Effector memory CD8-positive, alpha-beta T cell (primary cell): Measurements from ENCODE around the gene ZNF660.
"Not testable (repeated sequence)": the region's sequence is repeated elsewhere in the genome, so short reads cannot be mapped to it uniquely, and the experiment has no call there.

Experiments
- ATAC-seq: fragments of 150-1000 bp; cut with Tn5 transposase; replicated peaks from 2 replicates; pipeline ENCODE4 v1.10.0; 2021; ENCODE audit warnings: mild to moderate bottlenecking, moderate library complexity
- DNase-seq, 3 experiments: peaks; one replicate each; pipeline ENCODE4 v3.0.0; 2021
- H3K27ac Mint-ChIP-seq, 2 donors: one replicate each; pipeline ENCODE4 v1.8.0; 2022; ENCODE audit warnings: mild to moderate bottlenecking in 2 of 2, mixed read lengths in 2 of 2, moderate library complexity in 2 of 2
- H3K27me3 Mint-ChIP-seq, 2 donors: one replicate each; pipeline ENCODE4 v1.8.0; 2022; ENCODE audit warnings: mixed read lengths in 2 of 2
- H3K36me3 Mint-ChIP-seq: one replicate; pipeline ENCODE4 v1.8.0; 2022; ENCODE audit warnings: mild to moderate bottlenecking, moderate library complexity, mixed read lengths; ENCODE audit not compliant: insufficient read depth
- H3K4me1 Mint-ChIP-seq, 2 donors: one replicate each; pipeline ENCODE4 v1.8.0; 2022; ENCODE audit warnings: low read depth in 2 of 2, mixed read lengths in 2 of 2
- H3K4me3 Mint-ChIP-seq, 2 donors: one replicate each; pipeline ENCODE4 v1.8.0; 2022; ENCODE audit warnings: mild to moderate bottlenecking in 2 of 2, mixed read lengths in 2 of 2, moderate library complexity in 2 of 2
- H3K9me3 Mint-ChIP-seq, 2 donors: one replicate each; pipeline ENCODE4 v1.8.0; 2022; ENCODE audit warnings: mixed read lengths in 2 of 2

Gene ZNF660

GRCh38 chr3:44578924-44579515 lies 5.7 kb upstream of the ZNF660 start:
- H3K4me3 Mint-ChIP-seq, DNase-seq, ATAC-seq, H3K4me1 Mint-ChIP-seq, H3K27ac Mint-ChIP-seq, H3K36me3 Mint-ChIP-seq: not testable (repeated sequence)
- Mint-ChIP-seq H3K27me3 (peaks cover 7 to 10% of the 10 kb centered on the region in 2 donors), H3K9me3 (peaks cover 3 to 14% of the 10 kb centered on the region in 2 donors)

GRCh38 chr3:44579749-44580148 lies 5.0 kb upstream of the ZNF660 start:
- DNase-seq, H3K36me3 Mint-ChIP-seq, H3K4me3 Mint-ChIP-seq, ATAC-seq, H3K27ac Mint-ChIP-seq, H3K4me1 Mint-ChIP-seq: not testable (repeated sequence)
- Mint-ChIP-seq H3K27me3 (peaks cover 12 to 18% of the 10 kb centered on the region in 2 donors), H3K9me3 (peaks cover 3 to 14% of the 10 kb centered on the region in 2 donors)

DNA sequence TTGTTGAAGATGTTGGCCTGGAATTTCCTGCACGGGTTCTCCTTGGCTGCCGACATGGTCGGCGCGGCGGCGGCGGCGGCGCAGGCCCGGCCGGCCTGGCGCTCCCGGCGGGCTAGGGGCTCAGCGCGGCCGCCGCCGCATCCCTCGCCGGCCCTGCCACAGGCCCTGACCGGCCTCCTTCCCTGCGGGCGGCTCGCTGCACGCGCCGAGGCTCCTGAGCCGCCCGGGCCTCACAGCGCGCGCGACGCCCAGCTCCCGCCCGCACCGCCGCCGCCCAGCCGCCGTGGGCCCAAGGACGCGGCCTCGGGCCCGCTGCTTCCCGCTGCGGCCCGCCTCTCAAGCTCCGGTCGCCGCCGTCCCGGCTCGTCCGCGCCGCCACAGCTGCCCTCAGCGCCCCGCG lies 3.8 kb upstream of the ZNF660 start:
- H3K4me3 Mint-ChIP-seq, DNase-seq, H3K4me1 Mint-ChIP-seq, ATAC-seq, H3K36me3 Mint-ChIP-seq, H3K27ac Mint-ChIP-seq: not testable (repeated sequence)
- H3K27me3 Mint-ChIP-seq, result peaks cover 24 to 30% of the 10 kb centered on the region in 2 donors
- H3K9me3 Mint-ChIP-seq, result peaks cover 3 to 14% of the 10 kb centered on the region in 2 donors

- no peaks in the 10 kb centered on the region for H3K36me3 Mint-ChIP-seq
- peaks cover 11 to 22% of the 10 kb centered on the region in 2 donors for H3K9me3 Mint-ChIP-seq
- H3K4me1 Mint-ChIP-seq, result no peaks in the 10 kb centered on the region
- no peak for ATAC-seq
- DNase-seq, result no peak
- no peak overlapping the region for H3K4me3 Mint-ChIP-seq
- H3K27me3 Mint-ChIP-seq, result peaks cover 2 to 4% of the 10 kb centered on the region in 2 donors
- H3K27ac Mint-ChIP-seq, result no peak overlapping the region
Observed at GRCh38 chr3:44596621-44597020, 11.9 kb downstream of the ZNF660 start.

DNA sequence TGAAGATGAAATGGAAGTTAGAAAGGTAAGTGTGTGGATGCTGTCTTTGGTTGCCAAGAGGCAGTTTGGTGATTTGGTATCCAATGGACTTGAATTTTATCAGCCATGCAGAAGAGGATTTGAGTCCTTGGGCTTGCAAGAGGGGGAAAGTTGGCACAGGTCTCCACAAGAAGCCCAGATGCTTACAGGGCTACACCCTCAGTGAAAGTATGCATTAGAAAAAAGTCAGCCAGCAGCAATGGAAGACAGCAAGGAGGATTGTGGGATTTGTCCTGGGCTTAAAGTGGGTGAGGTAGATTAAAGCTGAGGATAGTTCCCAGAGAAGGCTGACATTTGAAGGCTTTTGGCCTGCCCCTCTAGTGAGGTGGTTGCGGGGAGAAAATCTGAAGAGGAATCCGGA lies 17.0 kb downstream of the ZNF660 start:
- peaks cover 7 to 16% of the 10 kb centered on the region in 2 donors for H3K27me3 Mint-ChIP-seq
- no peaks in the 10 kb centered on the region for H3K4me1 Mint-ChIP-seq
- no peaks in the 10 kb centered on the region for H3K36me3 Mint-ChIP-seq
- no peak overlapping the region for H3K4me3 Mint-ChIP-seq
- DNase-seq, result no peak
- no peak overlapping the region for H3K27ac Mint-ChIP-seq
- peaks cover 0 to 3% of the 10 kb centered on the region in 2 donors for H3K9me3 Mint-ChIP-seq
- no peak for ATAC-seq

GRCh38 chr3:44612678-44613077 lies 27.9 kb downstream of the ZNF660 start:
- ATAC-seq (no peak), DNase-seq (no peak)
- Mint-ChIP-seq H3K36me3 (no peaks in the 10 kb centered on the region), H3K27me3 (peaks cover 0 to 8% of the 10 kb centered on the region in 2 donors), H3K4me1 (no peaks in the 10 kb centered on the region), H3K27ac (no peak overlapping the region), H3K4me3 (no peak overlapping the region), H3K9me3 (no peaks in the 10 kb centered on the region)

GRCh38 chr3:44624749-44625480 lies 40.2 kb downstream of the ZNF660 start, which contains the start of gene ZNF197:
Gene ZNF197, plus strand, starts transcription at chr3:44625036. Its CDS starts 4,119 bp downstream, at chr3:44629155.
- H3K27ac Mint-ChIP-seq, result peak within 1 kb of the TSS; percentile 89 to 90
- H3K4me1 Mint-ChIP-seq, result peaks cover 21 to 42% of the 10 kb centered on the region in 2 donors
- ATAC-seq (peak; percentile 87), DNase-seq (peak; percentile 13 to 34 (median 23))
- no peaks in the 10 kb centered on the region for H3K9me3 Mint-ChIP-seq
- no peaks in the 10 kb centered on the region for H3K27me3 Mint-ChIP-seq
- peak within 1 kb of the TSS; percentile 87 to 90 for H3K4me3 Mint-ChIP-seq
- peaks cover 2% of the 10 kb centered on the region for H3K36me3 Mint-ChIP-seq

DNA sequence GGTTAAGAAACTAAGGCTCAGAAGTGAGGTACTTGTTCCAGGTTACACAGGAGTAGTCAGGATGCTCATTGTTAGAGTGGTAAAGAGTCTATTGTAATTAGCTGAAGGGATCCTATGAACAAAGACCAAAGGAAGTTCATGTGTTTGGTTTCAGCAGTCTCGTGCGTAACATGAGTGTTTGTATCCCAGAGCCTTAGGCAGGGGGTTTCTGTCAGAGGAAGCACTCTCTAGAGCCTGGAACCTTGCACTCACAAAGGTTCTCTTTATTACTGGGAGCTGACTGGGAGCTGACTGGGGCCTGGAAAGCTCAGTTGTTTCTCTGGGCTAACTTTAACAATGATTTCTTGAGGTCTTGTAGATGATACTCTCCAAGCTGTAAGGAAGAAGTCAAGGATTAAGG lies 44.0 kb downstream of the ZNF660 start:
- Mint-ChIP-seq H3K4me3 (no peak overlapping the region), H3K27ac (peak overlapping the region in 1 of 2 donors; percentile 64), H3K27me3 (no peaks in the 10 kb centered on the region), H3K4me1 (peaks cover 24 to 48% of the 10 kb centered on the region in 2 donors), H3K36me3 (peaks cover 19% of the 10 kb centered on the region), H3K9me3 (no peaks in the 10 kb centered on the region)
- DNase-seq, result no peak
- no peak for ATAC-seq

DNA sequence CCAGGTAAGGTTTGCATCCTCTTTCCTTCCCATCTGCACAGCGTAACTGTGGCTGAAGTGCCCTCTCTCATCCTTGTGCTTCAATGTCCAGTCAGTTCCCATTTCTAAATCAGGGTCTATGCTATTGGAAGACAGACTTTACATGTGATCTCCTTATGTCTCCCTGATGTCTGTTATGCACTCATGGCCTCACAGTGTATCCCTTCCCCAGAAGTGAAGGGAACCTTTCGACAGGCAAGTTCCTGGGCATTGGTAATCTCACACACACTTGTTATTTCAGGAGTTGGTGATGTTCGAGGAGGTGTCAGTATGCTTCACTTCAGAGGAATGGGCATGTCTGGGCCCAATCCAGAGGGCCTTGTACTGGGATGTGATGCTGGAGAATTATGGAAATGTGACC lies 47.4 kb downstream of the ZNF660 start:
- ATAC-seq (no peak), DNase-seq (no peak)
- H3K9me3 Mint-ChIP-seq, result peaks cover 0 to 4% of the 10 kb centered on the region in 2 donors
- peaks cover 17 to 39% of the 10 kb centered on the region in 2 donors for H3K4me1 Mint-ChIP-seq
- H3K36me3 Mint-ChIP-seq, result peaks cover 51% of the 10 kb centered on the region
- no peak overlapping the region for H3K4me3 Mint-ChIP-seq
- H3K27ac Mint-ChIP-seq, result no peak overlapping the region
- no peaks in the 10 kb centered on the region for H3K27me3 Mint-ChIP-seq

DNA sequence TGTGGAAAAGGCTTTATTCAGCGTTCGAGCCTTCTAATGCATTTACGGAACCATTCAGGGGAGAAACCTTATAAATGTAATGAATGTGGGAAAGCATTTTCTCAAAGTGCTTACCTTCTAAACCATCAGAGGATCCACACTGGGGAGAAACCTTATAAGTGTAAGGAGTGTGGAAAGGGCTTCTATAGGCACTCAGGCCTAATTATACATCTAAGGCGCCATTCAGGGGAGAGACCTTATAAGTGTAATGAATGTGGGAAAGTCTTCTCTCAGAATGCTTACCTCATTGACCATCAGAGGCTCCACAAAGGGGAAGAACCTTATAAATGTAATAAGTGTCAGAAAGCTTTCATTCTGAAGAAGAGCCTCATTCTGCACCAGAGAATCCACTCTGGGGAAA lies 57.6 kb downstream of the ZNF660 start:
- peaks cover 11 to 18% of the 10 kb centered on the region in 2 donors for H3K9me3 Mint-ChIP-seq

GRCh38 chr3:44643024-44643423 lies 58.3 kb downstream of the ZNF660 start:
- no peak for DNase-seq
- ATAC-seq, result no peak
- no peak overlapping the region for H3K4me3 Mint-ChIP-seq
- peaks cover 35% of the 10 kb centered on the region for H3K36me3 Mint-ChIP-seq
- H3K27ac Mint-ChIP-seq, result no peak overlapping the region
- peaks cover 5 to 9% of the 10 kb centered on the region in 2 donors for H3K4me1 Mint-ChIP-seq
- no peaks in the 10 kb centered on the region for H3K27me3 Mint-ChIP-seq
- peaks cover 11 to 18% of the 10 kb centered on the region in 2 donors for H3K9me3 Mint-ChIP-seq

More for the DNA sequence above, 57.6 kb downstream of the ZNF660 start:
- DNase-seq (no peak), ATAC-seq (no peak)
- Mint-ChIP-seq H3K4me3 (no peak overlapping the region), H3K27me3 (no peaks in the 10 kb centered on the region), H3K27ac (no peak overlapping the region), H3K36me3 (peaks cover 35% of the 10 kb centered on the region), H3K4me1 (peaks cover 0 to 9% of the 10 kb centered on the region in 2 donors)

GRCh38 chr3:44647771-44648170 lies 63.0 kb downstream of the ZNF660 start:
- peaks cover 11% of the 10 kb centered on the region for H3K36me3 Mint-ChIP-seq
- no peaks in the 10 kb centered on the region for H3K27me3 Mint-ChIP-seq
- DNase-seq (no peak), ATAC-seq (no peak)
- no peaks in the 10 kb centered on the region for H3K9me3 Mint-ChIP-seq
- peak overlapping the region; percentile 82 to 83 for H3K4me3 Mint-ChIP-seq
- peak overlapping the region; percentile 60 to 84 for H3K27ac Mint-ChIP-seq
- H3K4me1 Mint-ChIP-seq, result peaks cover 5 to 18% of the 10 kb centered on the region in 2 donors

DNA sequence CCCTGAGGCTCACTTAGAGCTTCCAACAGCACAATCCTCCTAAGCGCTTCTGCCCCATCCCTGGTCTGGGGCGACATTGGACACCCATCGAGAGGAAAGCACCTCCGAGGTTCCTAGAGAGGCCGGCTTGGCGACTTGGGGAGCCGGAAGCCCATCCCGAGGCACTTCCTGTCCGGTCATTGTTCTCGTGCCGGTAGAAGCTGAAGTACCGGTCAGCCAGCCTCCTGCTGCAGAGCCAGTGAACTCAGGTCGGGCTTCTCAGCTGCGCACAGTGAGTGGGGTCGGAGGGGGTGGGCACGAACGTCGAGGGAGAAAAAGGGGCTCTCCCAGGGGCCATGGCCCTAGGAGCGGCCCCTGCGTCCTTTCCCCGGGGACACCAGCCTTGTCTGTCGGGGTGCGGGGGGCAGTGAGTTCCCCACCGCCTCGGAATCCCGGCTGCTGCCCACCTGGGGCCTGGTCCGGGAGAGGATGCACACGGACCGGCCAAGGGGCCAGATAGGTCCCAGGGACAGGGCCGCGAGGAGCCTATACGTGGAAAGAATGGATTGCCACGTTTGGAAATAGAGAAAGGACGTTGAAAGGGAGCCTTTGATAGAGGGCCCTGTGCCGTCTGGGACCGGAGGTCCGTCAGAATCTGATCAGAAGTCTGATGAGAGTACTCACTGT lies 63.9 kb downstream of the ZNF660 start, which contains the start of gene ZNF35:
TSS of gene ZNF35 (plus strand) at position 169 of the 666 bp plus-strand sequence. CDS start 2,336 bp downstream, outside the sequence.
- Mint-ChIP-seq H3K9me3 (no peaks in the 10 kb centered on the region), H3K4me3 (peak within 1 kb of the TSS; percentile 82 to 83), H3K27ac (peak within 1 kb of the TSS; percentile 60 to 84), H3K27me3 (no peaks in the 10 kb centered on the region), H3K36me3 (peaks cover 11% of the 10 kb centered on the region), H3K4me1 (peaks cover 5 to 18% of the 10 kb centered on the region in 2 donors)
- ATAC-seq (peak; percentile 66), DNase-seq (peak in 2 of 3 experiments; percentile 7 to 8)
